Activated CD4-positive, alpha-beta T cell treated with anti-CD3 and anti-CD28 coated beads, Interleukin-2, Interleukin-6, amounts not matched to agents 100 ng/mL and 50 ng/mL, durations not matched to agents 16 hours and 8 hours (primary cell): ENCODE results near the gene EFEMP2.

ENCODE experiments used
- DNase-seq: peaks from one replicate; pipeline ENCODE4 v3.0.0-alpha.2; 2020

EFEMP2 gene

DNA sequence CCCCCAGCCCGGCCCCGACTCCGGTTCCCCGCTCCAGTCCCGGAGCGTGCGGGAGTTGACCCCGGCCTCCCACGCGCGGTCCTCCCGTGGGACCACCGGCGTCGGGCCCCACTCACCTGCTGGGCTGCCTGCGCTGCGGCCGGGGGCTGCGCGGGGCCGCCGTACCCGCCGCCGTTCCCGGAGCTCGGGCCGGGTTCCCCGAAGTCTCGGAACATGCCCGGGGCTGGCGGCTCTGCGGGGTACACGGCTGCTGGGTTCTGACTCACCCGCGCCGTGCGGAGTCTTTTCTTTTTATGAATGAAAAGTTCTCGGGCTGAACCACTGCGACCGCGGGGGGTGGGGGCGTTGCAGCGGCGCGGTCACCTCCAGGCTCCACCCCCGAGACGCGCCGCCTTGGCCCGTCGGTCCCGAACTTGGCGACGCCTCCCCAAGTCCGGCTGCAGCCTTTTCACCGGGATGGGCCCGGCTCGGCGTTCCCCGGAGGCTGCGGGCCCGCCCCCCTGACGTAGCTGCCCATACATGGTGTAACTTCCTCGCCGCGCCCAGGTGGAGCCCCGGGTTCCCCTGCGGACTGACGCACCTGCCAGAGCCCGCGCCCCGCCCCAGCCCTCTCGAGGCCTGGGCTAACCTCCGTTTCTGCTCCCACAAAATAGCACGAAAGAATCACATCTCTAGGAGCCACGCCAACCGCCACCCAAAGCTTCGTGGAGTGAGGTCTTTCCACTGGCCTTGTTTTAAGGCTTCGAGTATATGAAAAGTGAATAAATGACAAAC is 27.7 kb upstream of the EFEMP2 start, which contains the start of gene FOSL1:
Gene FOSL1 (minus strand): TSS at position 264 of the 774 bp plus-strand sequence. CDS start 49 bp downstream, at position 215.
- DNase-seq = peak; percentile 95

DNA sequence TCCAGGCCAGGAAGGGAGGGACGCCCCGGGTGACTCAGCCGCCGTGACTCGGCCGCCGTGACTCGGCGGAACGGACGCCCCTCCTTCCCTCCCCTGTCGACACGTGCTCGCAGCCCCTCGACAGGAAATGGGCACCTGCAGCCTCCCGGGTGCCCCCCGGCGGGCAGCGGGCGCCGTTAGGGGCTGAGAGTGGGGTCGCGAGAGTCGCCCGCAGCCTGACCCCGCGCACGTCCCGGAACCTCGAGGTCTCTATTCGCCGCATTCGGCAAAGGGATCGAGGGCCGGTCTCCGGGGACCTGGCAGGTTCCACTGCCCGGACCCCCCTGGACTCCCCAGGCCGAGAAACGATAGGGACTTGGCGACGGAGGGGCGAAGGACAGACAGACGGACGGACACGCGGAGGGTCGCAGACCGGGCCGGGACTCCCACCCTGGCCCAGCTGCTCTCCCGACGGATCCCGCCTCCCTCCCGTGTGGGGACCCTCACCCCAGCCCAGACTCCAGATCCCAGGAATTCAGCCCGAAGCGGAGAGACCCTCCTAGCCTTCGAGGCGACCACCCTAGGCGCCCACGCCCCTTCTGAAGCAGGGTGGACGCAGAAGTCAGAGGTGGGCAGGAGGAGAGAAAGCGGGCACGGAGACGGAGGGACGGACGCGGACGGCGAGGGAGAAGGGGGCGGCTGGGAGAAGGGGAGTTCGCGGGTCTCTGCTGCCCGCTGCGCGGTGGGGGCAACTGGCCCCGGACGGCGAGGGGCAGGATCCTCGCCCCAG is 26.9 kb upstream of the EFEMP2 start:
- DNase-seq = peak; percentile 81

DNA sequence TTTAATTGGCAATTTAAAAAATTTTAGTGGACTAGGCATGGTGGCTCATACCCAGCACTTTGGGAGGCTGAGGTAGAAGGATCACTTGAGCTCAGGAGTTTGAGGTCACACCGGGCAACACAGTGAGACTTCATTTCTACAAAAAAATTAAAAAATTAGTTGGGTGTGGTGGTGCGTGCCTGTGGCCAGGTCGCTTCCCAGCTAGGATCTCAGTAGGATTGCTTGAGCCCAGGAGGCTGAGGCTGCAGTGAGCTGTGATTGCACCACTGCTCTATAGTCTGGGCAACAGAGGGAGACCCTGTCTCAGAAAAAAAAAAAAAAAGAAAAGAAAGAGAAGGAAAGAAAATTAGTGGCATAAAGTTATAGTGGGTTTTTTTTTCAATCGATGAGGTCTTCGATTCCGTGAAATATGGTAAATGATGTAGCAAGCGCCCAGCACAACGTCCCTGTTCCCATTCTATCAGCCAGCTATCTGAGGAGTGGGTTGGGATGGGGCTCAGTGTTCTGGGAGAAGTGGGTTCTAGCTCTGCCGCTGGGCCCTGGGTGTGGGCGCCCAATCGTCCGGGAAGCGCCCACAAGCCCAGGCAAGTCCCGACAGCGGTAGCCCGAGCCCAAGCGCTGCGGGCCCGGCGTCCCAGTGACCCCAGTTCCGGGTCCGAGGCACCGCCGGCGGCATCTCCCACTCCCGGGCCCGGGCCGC is 26.2 kb upstream of the EFEMP2 start:
- no peak for DNase-seq

DNA sequence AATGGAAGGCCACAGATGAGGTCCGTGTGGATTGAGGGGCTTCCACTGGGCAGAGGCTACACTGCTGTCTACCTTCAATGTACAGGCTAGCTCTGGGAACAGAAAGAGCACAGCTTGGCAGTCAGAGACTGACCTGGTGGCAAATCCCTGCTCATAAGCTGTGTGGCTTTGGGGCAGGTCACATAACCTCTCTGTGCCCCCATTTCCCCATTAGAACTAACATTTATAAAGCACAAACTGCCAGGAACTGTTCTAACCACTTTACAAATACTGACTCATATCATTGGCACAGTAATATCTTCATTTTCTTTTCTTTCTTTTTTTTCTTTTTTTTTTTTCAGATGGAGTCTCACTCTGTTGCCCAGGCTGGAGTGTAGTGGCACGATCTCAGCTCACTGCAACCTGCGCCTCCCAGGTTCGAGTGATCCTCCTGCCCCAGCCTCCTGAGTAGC is 24.4 kb upstream of the EFEMP2 start:
- DNase-seq = no peak

DNA sequence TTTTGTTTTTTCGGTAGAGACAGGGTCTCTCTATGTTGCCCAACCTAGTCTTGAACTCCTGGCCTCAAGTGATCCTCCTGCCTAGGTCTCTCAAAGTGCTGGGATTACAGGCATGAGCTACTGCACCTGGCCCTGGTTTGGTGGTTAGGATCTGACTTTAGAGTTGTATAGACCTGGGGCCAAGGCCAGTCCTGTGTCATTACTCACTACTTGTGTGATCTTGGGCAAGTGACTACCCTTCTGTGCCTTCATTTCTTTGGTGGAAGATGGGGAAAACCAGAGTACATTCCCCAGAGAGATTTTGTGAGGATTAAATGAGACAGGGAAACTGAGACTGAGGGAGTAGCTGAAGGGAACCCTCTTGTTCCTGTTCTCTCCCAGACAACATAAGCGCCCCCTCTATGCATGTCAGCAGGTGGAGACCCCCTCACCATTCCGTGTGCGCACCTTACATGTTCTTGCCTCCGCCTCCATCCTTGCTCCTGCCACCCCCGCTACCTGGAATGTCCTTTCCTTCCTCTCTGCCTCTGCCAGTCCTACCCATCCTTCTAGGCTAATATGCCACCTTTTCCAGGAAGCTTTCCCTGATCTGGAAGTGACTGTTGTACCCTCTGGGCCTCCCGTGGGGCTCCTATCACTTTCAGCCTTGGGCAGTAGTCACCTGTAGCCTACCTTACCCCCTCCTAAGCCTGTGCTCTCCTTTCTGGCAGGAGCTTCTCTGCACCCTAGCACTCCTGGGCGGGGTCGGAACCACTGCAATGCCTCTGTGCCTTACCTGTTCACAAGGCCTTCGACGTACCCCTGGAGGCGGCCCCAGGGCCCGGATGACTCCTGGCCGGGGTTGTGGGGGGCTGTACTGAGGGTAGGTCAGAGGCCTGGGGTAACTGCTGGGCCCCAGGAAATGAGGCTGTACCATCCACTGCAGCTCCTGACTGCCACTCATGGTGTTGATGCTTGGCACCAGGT is 23.7 kb upstream of the EFEMP2 start:
- DNase-seq = no peak

DNA sequence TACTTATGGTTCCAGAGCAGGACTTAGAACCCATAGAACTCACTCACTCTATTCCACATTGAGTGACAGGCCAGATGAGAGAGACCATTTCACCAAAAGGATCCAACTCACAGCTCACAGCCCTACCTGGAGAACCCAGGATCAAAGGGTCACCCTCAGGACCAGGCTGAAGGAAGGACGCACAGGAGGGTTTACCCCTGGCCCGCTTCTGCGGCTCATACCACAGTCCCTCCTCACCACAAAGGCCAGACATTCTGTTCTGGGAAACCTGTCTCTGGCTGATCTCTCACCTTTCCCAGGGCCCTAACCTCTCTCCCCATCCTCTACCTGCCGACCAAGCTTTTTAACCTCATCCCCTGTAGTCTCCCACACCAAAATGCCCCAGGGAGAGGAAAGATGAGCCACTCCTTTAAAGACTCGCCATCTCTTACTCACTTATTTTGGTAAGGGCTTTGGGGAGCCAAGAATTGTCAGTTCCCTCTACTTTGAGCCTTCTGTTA is 22.9 kb upstream of the EFEMP2 start:
- DNase-seq = no peak

DNA sequence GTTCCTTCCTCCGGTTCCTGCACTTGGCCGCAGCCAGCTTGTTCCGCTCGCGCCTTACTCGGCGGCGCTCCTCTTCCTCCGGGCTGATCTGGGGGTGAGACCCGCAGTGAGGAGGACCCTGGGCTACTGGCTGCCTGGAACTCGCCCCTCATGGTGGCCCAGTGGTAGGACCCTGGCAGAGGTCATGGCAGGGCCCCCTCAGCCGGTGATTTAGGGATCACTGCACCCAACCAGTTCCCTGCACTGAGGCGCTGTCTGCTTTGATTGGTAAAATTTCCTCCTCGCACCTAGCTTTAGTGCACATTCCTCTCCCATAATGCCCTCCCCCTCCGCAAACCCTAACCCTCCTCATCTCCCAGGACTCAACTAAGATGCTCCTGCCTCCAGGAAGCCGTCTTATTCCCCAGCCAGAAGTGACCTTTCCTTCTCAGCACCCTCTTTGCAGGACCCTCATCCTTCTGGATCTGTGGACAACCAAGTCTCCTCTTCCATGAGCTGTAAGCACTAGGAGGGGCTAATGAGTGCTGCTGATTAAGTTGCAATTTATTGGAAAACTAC is 21.5 kb upstream of the EFEMP2 start:
- DNase-seq = peak; percentile 71

DNA sequence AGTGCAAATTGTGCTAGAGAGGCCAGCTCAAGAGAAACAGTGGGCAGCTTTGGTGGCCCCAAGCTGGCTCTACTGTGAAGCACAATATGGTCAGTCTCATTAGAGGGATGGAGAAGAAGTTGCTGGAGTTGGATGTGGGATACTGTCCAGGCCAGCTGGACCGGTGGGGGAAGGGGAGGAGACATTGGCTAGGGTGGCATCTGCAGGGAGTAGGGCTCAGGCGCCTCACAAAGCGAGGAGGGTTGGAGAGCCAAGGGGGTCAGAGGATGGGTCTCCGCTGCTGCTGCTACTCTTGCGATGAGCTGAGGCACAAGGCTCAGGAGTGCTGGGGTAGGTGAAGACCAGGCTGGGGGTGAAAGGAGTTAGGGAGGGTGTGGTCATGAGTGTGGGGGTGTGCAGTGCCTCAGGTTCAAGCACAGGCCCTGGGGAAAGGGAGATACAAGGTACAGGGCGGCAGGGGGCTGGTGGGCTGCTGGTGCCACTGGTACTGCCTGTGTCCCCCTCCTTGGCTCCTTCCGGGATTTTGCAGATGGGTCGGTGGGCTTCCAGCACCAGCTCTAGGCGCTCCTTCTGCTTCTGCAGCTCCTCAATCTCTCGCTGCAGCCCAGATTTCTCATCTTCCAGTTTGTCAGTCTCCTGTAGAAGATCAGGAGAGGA is 20.2 kb upstream of the EFEMP2 start:
- no peak for DNase-seq

DNA sequence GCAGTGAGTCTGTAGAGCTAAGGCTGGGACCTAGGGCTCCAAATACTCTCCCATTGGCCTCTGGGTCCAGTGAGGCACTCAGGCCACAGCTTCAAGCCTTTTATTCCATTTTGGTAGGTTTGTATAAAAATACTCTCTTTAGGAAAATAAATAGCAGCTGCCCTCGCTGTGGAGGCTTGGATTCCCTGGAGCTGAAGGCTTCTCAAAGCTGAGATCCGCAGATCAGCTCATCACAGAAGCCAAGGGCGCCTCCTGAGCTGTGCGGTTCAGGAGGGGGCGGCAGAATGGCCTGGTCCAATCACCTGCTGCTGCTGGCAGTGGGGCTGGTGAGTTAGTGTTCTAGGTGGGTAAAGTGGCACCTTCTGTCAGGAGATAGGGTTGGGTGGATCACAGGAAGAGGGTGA is 19.5 kb upstream of the EFEMP2 start:
- DNase-seq = peak; percentile 57

DNA sequence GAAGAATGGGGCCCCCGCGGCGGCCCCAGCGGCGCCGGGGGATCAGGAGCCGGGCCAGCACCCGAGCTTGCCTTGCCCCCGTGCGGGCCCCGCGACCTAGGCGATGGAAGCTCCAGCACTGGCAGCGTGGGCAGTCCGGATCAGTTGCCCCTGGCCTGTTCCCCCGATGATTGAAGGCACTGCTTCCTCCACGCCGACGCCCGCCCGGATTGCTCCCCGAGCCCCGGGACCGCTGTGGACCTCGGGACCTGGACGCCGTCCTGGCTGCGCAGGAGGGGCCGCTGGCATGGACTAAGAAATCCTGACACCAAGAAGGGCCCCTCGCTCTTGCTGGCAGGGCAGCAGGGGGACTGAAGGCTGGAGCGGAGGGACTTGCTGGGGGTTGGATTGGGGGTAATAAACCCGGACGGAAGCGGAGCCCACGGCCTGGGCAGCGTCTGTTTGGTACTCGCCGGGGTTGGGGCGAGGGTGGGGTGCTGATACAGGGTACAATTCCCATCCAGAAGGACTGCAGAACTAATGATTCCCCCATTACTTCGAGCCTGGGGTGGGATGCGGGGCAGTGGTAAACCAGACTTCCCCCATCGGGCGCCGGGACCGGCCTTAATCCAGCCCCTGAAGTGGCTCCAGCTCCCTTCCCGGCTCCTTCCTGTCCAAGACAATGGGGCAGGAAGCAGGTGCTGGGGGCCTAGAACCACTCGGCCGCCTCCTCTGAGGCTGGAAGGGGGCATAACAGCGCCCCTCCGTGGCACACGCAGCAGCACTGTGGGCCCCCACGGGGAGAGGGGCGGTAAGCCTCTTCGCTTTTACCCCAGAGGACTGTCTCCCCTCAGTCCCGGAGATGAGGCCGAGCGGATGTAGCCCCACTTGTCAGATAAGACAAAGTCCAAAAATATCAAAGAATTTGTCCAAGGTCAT is 18.9 kb upstream of the EFEMP2 start:
- DNase-seq = peak; percentile 62

DNA sequence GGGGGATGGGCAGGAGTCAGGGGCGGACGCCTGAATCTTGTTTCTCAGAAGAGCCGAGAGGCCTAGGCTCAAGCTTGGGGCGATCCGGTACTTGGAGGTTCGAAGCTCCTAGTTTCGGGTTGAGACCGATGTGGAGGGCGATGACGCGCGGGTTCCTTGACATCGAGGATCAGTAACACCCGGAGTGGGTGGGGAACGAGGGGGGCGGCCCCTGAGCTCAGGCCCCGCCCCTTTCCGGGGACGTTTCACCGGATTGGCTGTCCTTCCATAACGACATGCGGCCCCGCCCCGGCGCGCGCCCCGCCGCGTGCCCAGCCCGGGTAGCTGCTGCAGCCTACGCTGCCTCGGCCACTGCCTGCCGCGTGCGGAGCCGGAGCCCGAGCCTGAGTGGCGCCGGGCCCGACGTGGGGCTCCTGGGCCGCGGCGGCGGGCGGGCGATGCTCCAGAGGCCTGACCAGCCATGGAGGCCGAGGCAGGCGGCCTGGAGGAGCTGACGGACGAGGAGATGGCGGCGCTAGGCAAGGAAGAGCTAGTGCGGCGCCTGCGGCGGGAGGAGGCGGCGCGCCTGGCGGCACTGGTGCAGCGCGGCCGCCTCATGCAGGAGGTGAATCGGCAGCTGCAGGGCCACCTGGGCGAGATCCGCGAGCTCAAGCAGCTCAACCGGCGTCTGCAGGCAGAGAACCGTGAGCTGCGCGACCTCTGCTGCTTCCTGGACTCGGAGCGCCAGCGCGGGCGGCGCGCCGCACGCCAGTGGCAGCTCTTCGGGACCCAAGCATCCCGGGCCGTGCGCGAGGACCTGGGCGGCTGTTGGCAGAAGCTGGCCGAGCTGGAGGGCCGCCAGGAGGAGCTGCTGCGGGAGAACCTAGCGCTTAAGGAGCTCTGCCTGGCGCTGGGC is 18.0 kb upstream of the EFEMP2 start, which contains the start of gene CCDC85B:
Gene CCDC85B (plus strand): TSS at position 350 of the 895 bp plus-strand sequence. CDS start 111 bp downstream, at position 461.
- DNase-seq = peak; percentile 100

DNA sequence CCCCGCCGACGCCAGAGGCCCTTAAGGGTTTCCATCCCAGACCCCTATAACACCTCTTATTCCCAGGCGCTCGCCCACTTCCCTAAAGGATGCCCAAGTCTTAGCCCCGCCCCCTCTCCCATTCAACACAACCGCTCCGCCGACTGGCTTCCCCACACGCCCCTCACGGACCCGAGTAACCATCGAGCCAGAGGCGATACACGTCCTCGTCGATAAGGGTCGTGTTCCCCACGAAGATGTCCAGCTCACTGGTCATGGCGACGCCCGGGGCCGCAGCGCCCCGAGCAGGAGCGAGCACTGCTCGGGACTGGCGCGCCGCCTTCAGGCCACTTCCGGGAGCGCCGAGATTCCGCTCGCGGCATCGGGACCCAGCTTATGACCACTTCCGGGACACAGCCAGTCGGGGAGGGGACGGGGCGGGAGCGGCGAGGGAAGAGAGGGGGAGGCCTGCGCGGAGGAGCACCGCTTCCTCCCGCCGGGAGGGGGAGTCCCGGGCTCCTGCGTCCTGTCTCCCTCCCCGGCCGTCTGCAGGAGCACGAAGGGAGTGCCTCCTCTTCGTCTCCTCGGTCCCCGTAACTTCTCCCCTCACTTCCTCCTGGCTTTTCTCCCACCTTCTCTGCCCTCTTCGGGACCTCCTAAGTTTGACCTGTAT is 15.7 kb upstream of the EFEMP2 start, which contains the start of gene FIBP:
Gene FIBP (minus strand): TSS at position 309 of the 652 bp plus-strand sequence. CDS start 53 bp downstream, at position 256.
- DNase-seq = peak; percentile 99

DNA sequence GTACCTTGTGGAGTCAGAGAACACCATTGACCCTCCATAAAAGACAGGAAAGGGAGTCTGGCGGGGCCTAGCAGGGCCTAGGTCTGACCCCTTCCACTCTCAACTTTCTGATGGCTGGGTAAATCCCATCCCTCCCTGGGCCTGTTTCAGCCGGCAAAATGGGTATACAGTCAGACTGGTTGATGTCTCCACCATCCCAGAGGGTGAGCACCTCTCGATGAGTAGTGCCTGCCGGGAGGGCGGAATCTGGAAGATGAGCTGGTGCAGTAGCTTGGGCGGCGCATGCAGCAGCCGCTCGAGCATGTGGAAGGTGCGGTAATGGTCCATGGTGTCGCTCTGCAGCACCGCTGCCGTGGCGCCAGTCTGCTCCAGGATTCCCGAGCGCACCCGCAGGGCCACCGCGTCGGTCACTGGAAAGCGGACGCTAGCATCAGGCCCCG is 15.1 kb upstream of the EFEMP2 start:
- DNase-seq = no peak

DNA sequence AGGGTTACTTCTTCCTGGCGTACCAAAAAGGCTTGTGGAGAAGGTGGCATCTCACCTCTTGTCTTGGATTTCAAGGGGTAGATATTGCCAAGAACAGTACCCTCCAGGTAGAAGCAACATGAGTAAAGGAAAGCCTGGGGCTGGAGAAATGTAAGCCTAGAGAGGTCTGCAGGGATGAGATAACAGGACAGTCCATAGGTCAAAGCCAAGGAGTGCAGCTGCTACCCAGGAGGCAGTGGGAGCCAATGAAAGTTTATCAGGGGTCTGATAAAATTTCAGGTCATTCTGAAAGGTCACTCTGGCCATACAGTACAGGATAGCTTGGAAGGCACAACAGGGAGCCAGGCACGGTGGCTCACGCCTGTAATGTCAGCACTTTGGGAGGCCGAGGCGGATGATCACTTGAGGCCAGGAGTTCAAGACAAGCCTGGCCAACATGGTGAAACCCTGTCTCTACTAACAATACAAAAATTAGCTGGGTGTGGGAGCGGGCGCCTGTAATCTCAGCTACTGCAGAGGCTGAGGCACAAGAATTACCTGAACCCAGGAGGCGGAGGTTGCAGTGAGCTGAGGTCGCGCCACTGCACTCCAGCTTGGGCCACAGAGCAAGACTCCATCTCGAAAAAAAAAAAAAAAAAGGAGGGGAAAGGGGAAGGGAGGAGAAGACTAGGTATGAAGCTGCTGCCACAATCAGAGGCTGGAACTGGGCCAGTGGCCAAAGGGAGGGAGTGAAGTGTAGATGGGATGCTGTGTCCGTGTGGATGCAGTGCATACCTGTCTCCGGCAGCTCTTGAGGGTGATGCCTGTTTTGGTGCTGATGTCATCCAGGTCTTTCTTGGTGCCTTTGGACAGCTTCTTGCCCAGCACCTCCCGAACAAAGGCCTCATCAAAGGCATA is 14.5 kb upstream of the EFEMP2 start:
- DNase-seq = no peak

DNA sequence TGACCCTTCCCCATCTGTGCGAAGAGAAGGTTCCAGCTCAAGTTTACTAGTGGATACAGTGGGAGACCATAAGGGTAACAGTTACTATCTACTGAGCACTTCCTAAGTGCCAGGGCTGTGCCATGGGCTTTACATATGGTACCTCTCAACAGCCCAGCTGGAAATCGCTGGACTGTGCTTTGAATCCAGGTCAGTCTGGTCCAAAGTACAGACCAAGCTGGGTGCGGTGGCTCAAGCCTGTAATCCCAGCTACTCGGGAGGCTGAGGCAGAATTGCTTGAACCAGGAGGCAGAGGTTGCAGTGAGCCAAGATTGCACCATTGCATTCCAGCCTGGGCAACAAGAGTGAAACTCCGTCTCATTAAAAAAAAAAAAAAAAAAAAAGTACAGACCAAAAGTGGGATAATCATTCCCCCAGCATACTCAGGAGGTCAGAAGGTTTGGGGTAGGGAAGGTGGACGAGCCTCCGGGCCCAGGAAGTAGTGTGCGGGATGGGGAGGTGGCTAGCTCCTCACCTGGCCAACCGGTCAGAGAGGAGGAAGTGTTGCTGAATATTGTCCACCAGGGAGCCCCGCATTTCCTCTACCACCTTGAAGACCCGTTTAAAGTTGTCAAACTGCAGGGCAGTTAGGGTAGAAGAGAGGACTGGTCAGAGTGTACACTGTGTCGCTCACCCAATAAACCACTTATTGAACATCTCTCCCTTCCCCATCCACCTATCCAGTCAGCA is 13.4 kb upstream of the EFEMP2 start:
- DNase-seq = no peak

DNA sequence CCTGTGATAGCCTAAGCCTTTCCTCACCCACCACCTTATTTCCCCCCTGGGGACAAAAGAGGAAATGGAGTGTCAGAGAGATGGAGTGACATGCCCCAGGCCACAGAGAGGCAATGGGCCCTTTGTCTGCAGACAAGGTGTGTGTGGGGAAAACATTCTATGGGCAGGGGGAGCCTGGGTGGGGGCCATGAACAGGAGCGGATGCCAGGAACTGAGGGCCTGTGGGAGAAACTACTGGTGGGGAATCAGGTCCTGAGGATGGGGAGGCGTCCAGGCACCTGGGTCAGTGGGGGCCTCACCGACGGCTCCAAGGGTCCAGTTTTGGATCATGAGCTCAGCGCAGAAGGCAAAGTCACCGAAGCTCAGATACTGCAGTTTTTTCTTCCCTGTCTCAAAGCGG is 12.6 kb upstream of the EFEMP2 start:
- no peak for DNase-seq
